Measurements from ENCODE around the gene REEP3.

Gene REEP3

GRCh38 chr10:63528084-63528744, 7.0 kb downstream of the REEP3 start:
- TF ChIP-seq FOXP2 (optimal IDR thresholded peaks at IDR 0.05; ENCODE audit: borderline replicate concordance, extremely low read depth, extremely low read length, insufficient read depth) = no peak
- no peak for TF ChIP-seq REST (IDR thresholded peaks at IDR 0.05; ENCODE audit: insufficient read depth in 1 of 2, low read depth in 2 of 2, low read length in 2 of 2)
- no peak for TF ChIP-seq TAF1 (IDR thresholded peaks at IDR 0.05; ENCODE audit: borderline replicate concordance, insufficient read depth, low read length)
- TF ChIP-seq SIN3A (IDR thresholded peaks at IDR 0.05; ENCODE audit: borderline replicate concordance, insufficient read depth, low read length) = no peak
- TF ChIP-seq POLR2AphosphoS5 (IDR thresholded peaks at IDR 0.05; ENCODE audit: low read depth, low read length) = no peak

GRCh38 chr10:63530409-63530808, 9.2 kb downstream of the REEP3 start:
- no peak for TF ChIP-seq REST (IDR thresholded peaks at IDR 0.05; ENCODE audit: insufficient read depth in 1 of 2, low read depth in 2 of 2, low read length in 2 of 2)
- no peak for TF ChIP-seq SIN3A (IDR thresholded peaks at IDR 0.05; ENCODE audit: borderline replicate concordance, insufficient read depth, low read length)
- no peak for TF ChIP-seq POLR2AphosphoS5 (IDR thresholded peaks at IDR 0.05; ENCODE audit: low read depth, low read length)
- TF ChIP-seq FOXP2 (optimal IDR thresholded peaks at IDR 0.05; ENCODE audit: borderline replicate concordance, extremely low read depth, extremely low read length, insufficient read depth) = no peak
- TF ChIP-seq TAF1 (IDR thresholded peaks at IDR 0.05; ENCODE audit: borderline replicate concordance, insufficient read depth, low read length) = no peak

- TF ChIP-seq REST (IDR thresholded peaks at IDR 0.05; ENCODE audit: insufficient read depth in 1 of 2, low read depth in 2 of 2, low read length in 2 of 2) (no peak), POLR2AphosphoS5 (IDR thresholded peaks at IDR 0.05; ENCODE audit: low read depth, low read length) (no peak), TAF1 (IDR thresholded peaks at IDR 0.05; ENCODE audit: borderline replicate concordance, insufficient read depth, low read length) (no peak), FOXP2 (optimal IDR thresholded peaks at IDR 0.05; ENCODE audit: borderline replicate concordance, extremely low read depth, extremely low read length, insufficient read depth) (no peak), SIN3A (IDR thresholded peaks at IDR 0.05; ENCODE audit: borderline replicate concordance, insufficient read depth, low read length) (no peak)
Measured at GRCh38 chr10:63534723-63535122, 13.5 kb downstream of the REEP3 start.

GRCh38 chr10:63536698-63537097, 15.5 kb downstream of the REEP3 start:
- TF ChIP-seq REST (IDR thresholded peaks at IDR 0.05; ENCODE audit: insufficient read depth in 1 of 2, low read depth in 2 of 2, low read length in 2 of 2) (no peak), SIN3A (IDR thresholded peaks at IDR 0.05; ENCODE audit: borderline replicate concordance, insufficient read depth, low read length) (no peak), TAF1 (IDR thresholded peaks at IDR 0.05; ENCODE audit: borderline replicate concordance, insufficient read depth, low read length) (no peak), FOXP2 (optimal IDR thresholded peaks at IDR 0.05; ENCODE audit: borderline replicate concordance, extremely low read depth, extremely low read length, insufficient read depth) (no peak), POLR2AphosphoS5 (IDR thresholded peaks at IDR 0.05; ENCODE audit: low read depth, low read length) (no peak)
